HEK293T (cell line): ENCODE measurements around the gene PRC1.
"Not testable (repeated sequence)": the region's sequence is repeated elsewhere in the genome, so short reads cannot be mapped to it uniquely, and the experiment has no call there.

Source experiments
- CTCF ChIA-PET: fragments of 350-600 bp; formaldehyde crosslinking; extraction: SDS; loops from one replicate; lab custom pipeline; 2021; ENCODE audit warnings: antibody characterized with exemption, inconsistent platforms; lab: Yijun Ruan, JAX
- POLR2A ChIA-PET: fragments of 350-600 bp; formaldehyde crosslinking; extraction: SDS; loops from one replicate; lab custom pipeline; 2020; ENCODE audit warnings: antibody characterized with exemption, inconsistent platforms; lab: Yijun Ruan, JAX
- DNase-seq: peaks from one replicate; pipeline ENCODE4 v3.0.0; 2012; ENCODE audit warnings: mixed read lengths; ENCODE audit errors: extremely low spot score
- ARNT ChIP-seq: fragments of 450-650 bp; IDR thresholded peaks from 2 replicates; pipeline ENCODE4 v1.6.1; 2017; ENCODE audit warnings: mild to moderate bottlenecking
- BHLHE40 ChIP-seq: fragments of 450-650 bp; IDR thresholded peaks from 2 replicates; pipeline ENCODE4 v1.6.1; 2016; ENCODE audit warnings: mild to moderate bottlenecking, moderate library complexity, borderline replicate concordance
- CTBP1 ChIP-seq: fragments of 450-650 bp; IDR thresholded peaks from 2 replicates; pipeline ENCODE4 v1.6.1; 2016; ENCODE audit warnings: borderline replicate concordance
- ELF4 ChIP-seq: fragments of 450-650 bp; IDR thresholded peaks from 2 replicates; pipeline ENCODE4 v1.6.1; 2017; ENCODE audit warnings: antibody characterized with exemption
- FOXA1 ChIP-seq: fragments of 450-650 bp; IDR thresholded peaks from 2 replicates; pipeline ENCODE4 v1.6.1; 2016; ENCODE audit warnings: mild to moderate bottlenecking
- FOXK2 ChIP-seq: fragments of 450-650 bp; IDR thresholded peaks from 2 replicates; pipeline ENCODE4 v1.6.1; 2016; ENCODE audit warnings: mild to moderate bottlenecking
- FOXM1 ChIP-seq: fragments of 450-650 bp; IDR thresholded peaks from 2 replicates; pipeline ENCODE4 v1.6.1; 2017; ENCODE audit warnings: mild to moderate bottlenecking, borderline replicate concordance
- HDGF ChIP-seq: fragments of 450-650 bp; IDR thresholded peaks from 2 replicates; pipeline ENCODE4 v1.6.1; 2017; ENCODE audit warnings: antibody characterized with exemption, borderline replicate concordance
- L3MBTL2 ChIP-seq: fragments of 450-650 bp; conservative IDR thresholded peaks from 2 replicates; pipeline ENCODE4 v1.6.1; 2016; ENCODE audit warnings: mild to moderate bottlenecking
- LEF1 ChIP-seq: fragments of 450-650 bp; IDR thresholded peaks from 2 replicates; pipeline ENCODE4 v1.6.1; 2017; ENCODE audit warnings: mild to moderate bottlenecking, borderline replicate concordance
- NFRKB ChIP-seq: fragments of 450-650 bp; IDR thresholded peaks from 2 replicates; pipeline ENCODE4 v1.6.1; 2016; ENCODE audit warnings: mild to moderate bottlenecking, moderate library complexity
- PKNOX1 ChIP-seq: fragments of 450-650 bp; IDR thresholded peaks from 2 replicates; pipeline ENCODE4 v1.6.1; 2016
- SP1 ChIP-seq: fragments of 450-650 bp; IDR thresholded peaks from 2 replicates; pipeline ENCODE4 v1.6.1; 2017
- SUZ12 ChIP-seq: fragments of 450-650 bp; IDR thresholded peaks from 2 replicates; pipeline ENCODE4 v1.6.1; 2016; ENCODE audit warnings: mild to moderate bottlenecking
- TARDBP ChIP-seq: fragments of 450-650 bp; IDR thresholded peaks from 2 replicates; pipeline ENCODE4 v1.6.1; 2016
- ZNF384 ChIP-seq: fragments of 450-650 bp; IDR thresholded peaks from 2 replicates; pipeline ENCODE4 v1.6.1; 2016

Gene PRC1

GRCh38 chr15:90931828-90932659 is 62.3 kb downstream of the PRC1 start, which contains the start of gene HDDC3:
HDDC3 (minus strand) TSS chr15:90932549; CDS start chr15:90932540, 9 bp downstream.
- CTCF ChIA-PET: interaction anchor here (0.6 to 6.9 kb wide), 21 partner anchors 8 to 341 kb away, joined by 3 to 77 read pairs (median 8); partner anchors contain the start of genes BLM, MAN2A2 and RCCD1
- POLR2A ChIA-PET: interaction anchor here (0.6 to 8.2 kb wide), 32 partner anchors 10 to 639 kb away, joined by 3 to 142 read pairs (median 4); partner anchors contain the start of genes BLM, MAN2A2, PRC1 and RCCD1
- peak; percentile 90 for DNase-seq
- TF ChIP-seq FOXA1 (no peak), SP1 (no peak), L3MBTL2 (peak; percentile 54), BHLHE40 (no peak), FOXK2 (no peak), HDGF (no peak), ZNF384 (no peak), ARNT (no peak), SUZ12 (no peak), ELF4 (0 out of 2 replicates have a peak, but pooled peaks have one; percentile 35), CTBP1 (peak; percentile 63; the same call in 1 of the 2 replicates), FOXM1 (no peak), NFRKB (no peak), LEF1 (no peak), TARDBP (no peak), PKNOX1 (no peak)

GRCh38 chr15:90931575-90931827 is 62.8 kb downstream of the PRC1 start:
- CTCF ChIA-PET: interaction anchor here (0.6 to 6.9 kb wide), 14 partner anchors 8 to 215 kb away, joined by 3 to 77 read pairs (median 13); partner anchors contain the start of genes BLM, MAN2A2 and RCCD1
- TF ChIP-seq SUZ12: no peak
- TF ChIP-seq NFRKB: no peak
- no peak for TF ChIP-seq FOXA1
- no peak for TF ChIP-seq HDGF
- no peak for TF ChIP-seq LEF1
- TF ChIP-seq ELF4: no peak
- TF ChIP-seq CTBP1: no peak
- no peak for TF ChIP-seq SP1
- DNase-seq: no peak
- POLR2A ChIA-PET: interaction anchor here (0.6 to 8.2 kb wide), 25 partner anchors 10 to 639 kb away, joined by 3 to 142 read pairs (median 4); partner anchors contain the start of genes BLM, MAN2A2, PRC1 and RCCD1

GRCh38 chr15:90930861-90931574 is 63.3 kb downstream of the PRC1 start:
- POLR2A ChIA-PET: interaction anchor here (0.6 to 8.2 kb wide), 24 partner anchors 9 to 638 kb away, joined by 3 to 142 read pairs (median 5); partner anchors contain the start of genes BLM, MAN2A2, PRC1 and RCCD1
- no peak for DNase-seq
- CTCF ChIA-PET: interaction anchor here (0.6 to 6.9 kb wide), 13 partner anchors 7 to 214 kb away, joined by 3 to 77 read pairs (median 13); partner anchors contain the start of genes BLM, MAN2A2 and RCCD1
- no peak for TF ChIP-seq HDGF
- no peak for TF ChIP-seq FOXA1

GRCh38 chr15:90929246-90930019 is 64.9 kb downstream of the PRC1 start:
- ChIA-PET CTCF (no interaction called here), POLR2A (interaction anchor here (0.7 to 8.2 kb wide), 8 partner anchors 9 to 212 kb away, joined by 3 to 142 read pairs (median 7); partner anchors contain the start of genes BLM, MAN2A2 and RCCD1)
- TF ChIP-seq FOXM1: no peak
- no peak for TF ChIP-seq LEF1
- no peak for TF ChIP-seq FOXA1
- TF ChIP-seq BHLHE40: no peak
- no peak for TF ChIP-seq ZNF384
- TF ChIP-seq ELF4: no peak
- no peak for TF ChIP-seq ARNT
- TF ChIP-seq L3MBTL2: no peak
- TF ChIP-seq TARDBP: no peak
- no peak for TF ChIP-seq SUZ12
- no peak for TF ChIP-seq FOXK2
- TF ChIP-seq NFRKB: no peak
- no peak for TF ChIP-seq PKNOX1
- TF ChIP-seq HDGF: no peak
- no peak for TF ChIP-seq CTBP1
- TF ChIP-seq SP1: no peak
- no peak for DNase-seq

- ChIA-PET CTCF (interaction anchor here (0.7 kb wide), 2 partner anchors 212 to 965 kb away, joined by 4 to 12 read pairs; no protein-coding TSS in a partner anchor), POLR2A (interaction anchor here (8.2 kb wide), 1 partner anchor 24 kb away, joined by 142 read pairs; the partner anchor contains the start of gene MAN2A2)
- not testable (repeated sequence) for DNase-seq
These were observed 66.2 kb downstream of the PRC1 start for GRCh38 chr15:90928106-90928505.

- POLR2A ChIA-PET, DNase-seq: not testable (repeated sequence)
- CTCF ChIA-PET: interaction anchor here (1.3 kb wide), 1 partner anchor 25 kb away, joined by 4 read pairs; no protein-coding TSS in a partner anchor
These were observed 67.6 kb downstream of the PRC1 start for GRCh38 chr15:90926766-90927165.
